Raji (cell line): ENCODE measurements around the gene ATF7.

Experiments
- POLR2A ChIP-seq: IDR thresholded peaks from 2 replicates; pipeline ENCODE4 v1.6.1; 2011; ENCODE audit warnings: low read depth, low read length, control low read depth; ENCODE audit not compliant: insufficient read depth

Gene ATF7

GRCh38 chr12:53564278-53564677 is 61.9 kb downstream of the ATF7 start:
- no peak for TF ChIP-seq POLR2A

DNA sequence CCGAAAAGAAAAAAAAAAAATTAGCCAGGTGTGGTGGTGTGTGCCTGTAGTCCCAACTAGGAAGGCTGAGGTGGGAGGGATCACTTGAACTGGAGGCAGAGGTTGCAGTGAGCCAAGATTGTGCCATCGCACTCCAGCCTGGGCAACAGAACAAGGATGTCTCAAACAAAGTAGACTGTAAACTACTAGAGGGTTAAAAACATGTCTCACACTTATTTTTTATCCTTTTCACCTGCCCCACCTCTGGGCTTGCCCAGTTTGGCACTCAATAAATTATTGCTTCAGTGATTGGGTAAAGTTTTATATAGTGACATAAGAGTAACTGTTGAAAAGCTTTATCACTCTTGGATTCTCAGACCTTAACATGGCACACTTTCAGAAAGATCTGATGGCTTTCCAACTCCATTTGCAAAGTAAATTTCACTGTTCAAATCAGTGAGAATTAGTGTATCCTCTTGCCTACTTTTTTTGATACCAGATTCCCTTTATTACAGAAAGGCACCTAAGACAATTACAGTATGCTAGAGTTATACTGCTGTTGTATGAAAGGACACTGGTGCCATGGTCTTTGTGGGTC is 62.6 kb downstream of the ATF7 start:
- TF ChIP-seq POLR2A = no peak

DNA sequence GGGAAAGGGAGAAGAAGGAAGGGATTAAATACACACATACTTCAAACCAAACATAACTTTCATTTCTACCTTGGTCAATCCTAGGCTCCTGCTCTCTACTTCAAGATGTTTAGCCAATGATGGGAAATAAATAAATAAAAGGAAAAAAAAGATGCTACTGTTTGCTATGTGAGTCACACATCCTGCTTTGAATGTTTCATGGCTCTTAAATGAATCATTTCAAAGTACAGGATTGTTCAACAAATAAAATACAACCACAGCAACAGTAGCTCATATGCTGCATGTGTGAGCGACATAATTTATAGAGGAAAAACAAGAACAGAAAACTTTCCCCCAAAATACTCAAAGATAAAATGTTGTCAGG is 64.6 kb downstream of the ATF7 start:
- TF ChIP-seq POLR2A = no peak

DNA sequence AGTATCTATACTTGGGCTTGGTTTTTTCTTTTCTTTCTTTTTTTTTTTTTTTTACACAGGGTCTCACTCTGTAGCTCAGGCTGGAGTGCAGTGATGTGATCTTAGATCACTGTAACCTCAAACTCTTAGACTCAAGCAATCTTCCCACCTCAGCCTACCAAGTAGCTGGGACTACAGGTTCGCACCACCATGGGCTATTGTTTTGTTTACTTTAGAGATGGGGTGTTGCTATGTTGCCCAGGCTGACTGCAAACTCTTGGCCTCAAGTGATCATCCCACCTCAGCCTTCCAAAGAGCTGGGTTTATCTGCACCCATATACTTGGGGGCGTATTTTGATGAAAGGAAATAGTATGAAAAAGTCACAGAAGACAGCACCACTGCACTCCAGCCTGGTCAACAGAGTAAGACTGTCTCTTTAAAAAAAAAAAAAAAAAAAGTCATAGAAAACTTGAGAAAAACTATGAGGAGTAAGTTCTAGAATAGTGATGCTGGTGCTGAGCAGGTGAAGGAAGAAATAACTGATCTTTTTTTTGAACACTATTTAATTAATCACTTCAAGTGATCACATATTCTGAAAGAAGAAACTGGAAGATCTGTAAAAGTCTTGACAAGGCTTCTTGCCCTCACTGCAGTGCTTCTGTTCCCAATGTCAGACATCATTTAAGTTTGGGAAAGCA is 65.1 kb downstream of the ATF7 start:
- TF ChIP-seq POLR2A = no peak

GRCh38 chr12:53560351-53560750 is 65.8 kb downstream of the ATF7 start:
- no peak for TF ChIP-seq POLR2A

- no peak for TF ChIP-seq POLR2A
Measured at GRCh38 chr12:53558631-53559030, 67.6 kb downstream of the ATF7 start.

- no peak for TF ChIP-seq POLR2A
Measured at GRCh38 chr12:53552361-53553327, 73.5 kb downstream of the ATF7 start.

- TF ChIP-seq POLR2A = no peak
Measured at GRCh38 chr12:53551889-53552291, 74.3 kb downstream of the ATF7 start.

GRCh38 chr12:53550595-53550994 is 75.6 kb downstream of the ATF7 start:
- no peak for TF ChIP-seq POLR2A

DNA sequence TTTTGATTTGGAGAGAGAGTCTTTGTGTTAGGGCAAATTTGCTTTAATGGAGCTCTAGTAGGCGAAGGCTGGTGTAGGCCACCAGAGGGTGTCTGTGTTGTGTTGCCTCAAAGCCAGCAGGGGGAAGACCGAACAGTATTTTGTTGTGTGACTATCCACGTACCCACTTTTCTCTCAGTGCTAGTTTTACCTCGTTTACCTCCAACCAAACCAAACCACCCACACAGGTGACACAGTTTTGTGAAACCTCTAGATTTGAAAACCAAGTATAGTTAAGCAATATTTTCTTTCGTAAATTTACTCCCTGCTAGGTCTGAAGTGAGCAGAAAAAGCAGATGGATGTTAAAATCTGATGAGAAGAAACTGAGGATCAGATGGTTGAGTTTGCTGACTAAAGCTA is 82.6 kb downstream of the ATF7 start:
- no peak for TF ChIP-seq POLR2A

- TF ChIP-seq POLR2A = no peak
Measured at GRCh38 chr12:53539526-53539925, 86.7 kb downstream of the ATF7 start.

- TF ChIP-seq POLR2A = no peak
Measured at GRCh38 chr12:53538209-53538689, 87.9 kb downstream of the ATF7 start.

DNA sequence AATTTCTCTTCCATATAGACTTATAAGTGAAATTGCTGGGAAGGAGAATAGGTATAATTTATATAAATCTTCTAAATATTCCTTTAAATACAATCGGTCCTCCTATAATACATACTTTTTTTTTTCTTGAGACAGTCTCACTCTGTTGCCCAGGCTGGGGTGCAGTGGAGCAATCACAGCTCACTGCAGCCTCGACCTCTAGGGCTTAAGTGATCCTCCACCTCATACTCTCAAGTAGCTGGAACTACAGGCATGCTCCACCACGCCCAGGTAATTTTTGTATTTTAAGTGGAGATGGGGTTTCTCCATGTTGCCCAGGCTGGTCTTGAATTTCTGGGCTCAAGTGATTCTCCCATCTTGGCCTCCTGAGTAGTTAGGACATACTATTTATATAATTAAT is 89.2 kb downstream of the ATF7 start:
- TF ChIP-seq POLR2A = no peak

DNA sequence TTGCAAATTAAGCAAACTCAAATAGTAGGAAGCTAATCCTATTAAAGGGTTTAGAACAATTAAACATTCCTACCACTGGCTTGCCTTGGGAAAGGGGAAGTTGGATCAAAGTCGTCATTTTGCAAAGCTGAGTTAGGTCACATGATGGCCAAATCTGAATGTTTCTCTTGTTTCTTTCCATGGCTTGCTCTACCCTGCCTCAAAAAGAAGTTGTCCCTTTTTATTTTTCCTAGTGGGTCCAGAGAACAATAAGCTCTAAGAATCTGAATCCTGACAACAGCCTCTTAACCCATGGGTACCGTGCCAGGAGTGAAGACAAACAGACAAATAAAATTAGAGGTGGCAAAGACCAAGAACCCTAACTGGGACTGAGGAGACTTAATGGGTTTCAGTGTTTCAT is 92.7 kb downstream of the ATF7 start:
- TF ChIP-seq POLR2A = no peak

DNA sequence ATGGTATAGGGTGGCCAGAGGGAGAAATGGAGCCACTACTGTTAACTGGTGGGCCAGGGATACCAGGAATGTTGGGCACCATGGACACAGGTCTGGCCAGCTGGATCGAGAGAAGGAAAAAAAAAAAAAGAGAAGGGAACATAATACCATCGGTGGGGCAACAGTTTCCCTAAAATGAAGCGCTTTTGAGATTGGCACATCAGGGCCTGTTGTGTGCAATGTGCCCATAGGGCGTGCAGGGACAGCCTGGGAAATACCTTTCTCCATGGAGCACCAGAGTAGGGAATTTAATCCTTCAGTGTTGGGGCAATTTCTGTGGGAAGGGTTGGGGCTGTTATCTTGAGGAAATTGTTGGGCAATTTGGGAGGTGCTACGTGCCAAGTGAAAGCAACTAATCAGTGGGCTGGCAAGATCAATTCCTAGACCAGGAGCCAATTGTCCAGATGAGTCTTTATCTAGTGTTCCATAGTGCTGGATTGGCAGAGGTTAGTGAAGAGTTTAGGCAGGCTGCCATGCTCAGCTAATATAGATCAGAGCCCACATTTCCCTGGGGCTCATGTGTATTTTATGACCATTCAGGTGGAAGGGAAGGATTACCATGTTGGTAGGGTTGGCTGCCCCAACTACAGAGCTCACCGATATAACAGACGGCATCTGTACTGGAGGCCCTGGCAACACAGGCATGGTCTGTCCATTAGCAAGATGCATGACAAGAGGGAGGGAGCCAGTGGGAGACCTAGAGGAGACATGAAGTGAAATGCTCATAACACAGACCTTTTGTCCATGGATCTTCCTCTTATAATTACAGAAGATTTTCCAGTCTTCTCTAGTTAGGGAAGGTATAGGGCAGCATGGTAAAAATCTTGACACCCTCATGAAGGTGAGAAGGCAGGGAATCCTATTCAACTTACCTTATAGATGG is 93.4 kb downstream of the ATF7 start:
- no peak for TF ChIP-seq POLR2A
